Measurements from ENCODE around the gene ZNF579.

The ZNF579 gene

GRCh38 chr19:55566823-55567222 is 13.8 kb downstream of the ZNF579 start:
- Histone ChIP-seq H3K79me2 (ENCODE audit: insufficient read depth, low read depth) (no peaks in the 10 kb centered on the region), H3K27me3 (ENCODE audit: insufficient read depth, low read depth) (peaks cover 47% of the 10 kb centered on the region), H2AFZ (ENCODE audit: low read depth) (no peak overlapping the region)

DNA sequence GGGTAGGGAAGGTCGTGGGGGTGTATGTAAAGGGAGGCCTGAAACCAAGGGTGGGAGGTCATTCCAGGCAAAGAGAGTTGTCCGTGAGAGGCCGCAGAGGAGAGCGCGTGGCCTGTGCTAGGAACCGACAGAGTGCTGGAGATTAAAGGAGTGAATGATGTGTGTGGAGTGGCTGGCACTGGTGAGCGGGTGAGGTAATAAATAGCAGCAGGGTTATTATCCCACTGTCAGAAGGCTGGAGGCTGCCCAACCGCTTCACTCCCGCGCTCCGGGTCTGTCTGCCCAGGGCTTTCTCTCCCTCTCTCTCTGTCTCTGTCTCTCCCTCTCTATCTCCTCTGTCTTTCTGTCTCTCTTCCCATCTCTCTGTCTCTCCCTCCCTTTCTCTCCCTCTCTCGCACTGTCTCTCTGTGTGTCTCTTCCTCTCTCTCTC is 17.4 kb downstream of the ZNF579 start:
- Histone ChIP-seq H4K20me1 (ENCODE audit: insufficient read depth) (no peaks in the 10 kb centered on the region), H3K4me1 (ENCODE audit: low read depth, poor library complexity, severe bottlenecking) (no peaks in the 10 kb centered on the region), H3K9ac (no peak overlapping the region), H3K36me3 (ENCODE audit: insufficient read depth) (no peaks in the 10 kb centered on the region), H3K4me3 (IDR thresholded peaks at IDR 0.05; ENCODE audit: insufficient read depth, low read depth, low read length) (no peak overlapping the region), H3K27me3 (ENCODE audit: insufficient read depth, low read depth) (peaks cover 69% of the 10 kb centered on the region), H3K4me2 (no peak overlapping the region), H3K79me2 (ENCODE audit: insufficient read depth, low read depth) (no peaks in the 10 kb centered on the region), H2AFZ (ENCODE audit: low read depth) (no peak overlapping the region), H3K27ac (no peak overlapping the region)
- TF ChIP-seq, protein P1, sequence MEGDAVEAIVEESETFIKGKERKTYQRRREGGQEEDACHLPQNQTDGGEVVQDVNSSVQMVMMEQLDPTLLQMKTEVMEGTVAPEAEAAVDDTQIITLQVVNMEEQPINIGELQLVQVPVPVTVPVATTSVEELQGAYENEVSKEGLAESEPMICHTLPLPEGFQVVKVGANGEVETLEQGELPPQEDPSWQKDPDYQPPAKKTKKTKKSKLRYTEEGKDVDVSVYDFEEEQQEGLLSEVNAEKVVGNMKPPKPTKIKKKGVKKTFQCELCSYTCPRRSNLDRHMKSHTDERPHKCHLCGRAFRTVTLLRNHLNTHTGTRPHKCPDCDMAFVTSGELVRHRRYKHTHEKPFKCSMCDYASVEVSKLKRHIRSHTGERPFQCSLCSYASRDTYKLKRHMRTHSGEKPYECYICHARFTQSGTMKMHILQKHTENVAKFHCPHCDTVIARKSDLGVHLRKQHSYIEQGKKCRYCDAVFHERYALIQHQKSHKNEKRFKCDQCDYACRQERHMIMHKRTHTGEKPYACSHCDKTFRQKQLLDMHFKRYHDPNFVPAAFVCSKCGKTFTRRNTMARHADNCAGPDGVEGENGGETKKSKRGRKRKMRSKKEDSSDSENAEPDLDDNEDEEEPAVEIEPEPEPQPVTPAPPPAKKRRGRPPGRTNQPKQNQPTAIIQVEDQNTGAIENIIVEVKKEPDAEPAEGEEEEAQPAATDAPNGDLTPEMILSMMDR (conservative IDR thresholded peaks at IDR 0.05; ENCODE audit: low read depth, low read length): no peak

More at GRCh38 chr19:55566823-55567222, 13.8 kb downstream of the ZNF579 start:
- TF ChIP-seq, protein P1 (conservative IDR thresholded peaks at IDR 0.05; ENCODE audit: low read depth, low read length): no peak
- Histone ChIP-seq H3K9ac (no peak overlapping the region), H3K27ac (no peak overlapping the region), H3K4me3 (IDR thresholded peaks at IDR 0.05; ENCODE audit: insufficient read depth, low read depth, low read length) (no peak overlapping the region), H3K4me2 (no peak overlapping the region), H3K36me3 (ENCODE audit: insufficient read depth) (no peaks in the 10 kb centered on the region), H4K20me1 (ENCODE audit: insufficient read depth) (no peaks in the 10 kb centered on the region), H3K4me1 (ENCODE audit: low read depth, poor library complexity, severe bottlenecking) (no peaks in the 10 kb centered on the region)

- Histone ChIP-seq H3K4me2 (no peak overlapping the region), H3K4me3 (IDR thresholded peaks at IDR 0.05; ENCODE audit: insufficient read depth, low read depth, low read length) (no peak overlapping the region), H4K20me1 (ENCODE audit: insufficient read depth) (no peaks in the 10 kb centered on the region), H2AFZ (ENCODE audit: low read depth) (no peak overlapping the region), H3K36me3 (ENCODE audit: insufficient read depth) (no peaks in the 10 kb centered on the region), H3K27ac (no peak overlapping the region), H3K4me1 (ENCODE audit: low read depth, poor library complexity, severe bottlenecking) (no peaks in the 10 kb centered on the region), H3K79me2 (ENCODE audit: insufficient read depth, low read depth) (no peaks in the 10 kb centered on the region), H3K9ac (no peak overlapping the region), H3K27me3 (ENCODE audit: insufficient read depth, low read depth) (peaks cover 74% of the 10 kb centered on the region)
- TF ChIP-seq, protein P1 (conservative IDR thresholded peaks at IDR 0.05; ENCODE audit: low read depth, low read length): no peak
Measured at GRCh38 chr19:55559684-55560083, 21.0 kb downstream of the ZNF579 start.

- Histone ChIP-seq H2AFZ (ENCODE audit: low read depth) (no peak overlapping the region), H4K20me1 (ENCODE audit: insufficient read depth) (no peaks in the 10 kb centered on the region), H3K9ac (no peak overlapping the region), H3K79me2 (ENCODE audit: insufficient read depth, low read depth) (no peaks in the 10 kb centered on the region), H3K4me1 (ENCODE audit: low read depth, poor library complexity, severe bottlenecking) (peaks cover 4% of the 10 kb centered on the region), H3K36me3 (ENCODE audit: insufficient read depth) (no peaks in the 10 kb centered on the region), H3K4me2 (no peak overlapping the region), H3K4me3 (IDR thresholded peaks at IDR 0.05; ENCODE audit: insufficient read depth, low read depth, low read length) (no peak overlapping the region), H3K27me3 (ENCODE audit: insufficient read depth, low read depth) (peaks cover 84% of the 10 kb centered on the region), H3K27ac (no peak overlapping the region)
- TF ChIP-seq, protein P1 (conservative IDR thresholded peaks at IDR 0.05; ENCODE audit: low read depth, low read length): no peak
Measured at GRCh38 chr19:55554741-55555152, 25.9 kb downstream of the ZNF579 start.
